Loucy (cell line): ENCODE results near the gene TLR1.

Experiments used
- H2AFZ ChIP-seq: fragments of 200-600 bp; sonication (generic); 2 replicates; pipeline ENCODE4 v1.6.0; 2016; ENCODE audit warnings: antibody characterized with exemption, mild to moderate bottlenecking, low read length, moderate library complexity
- H3F3A ChIP-seq: fragments of 200-600 bp; 2 replicates; pipeline ENCODE4 v1.6.0; 2016; ENCODE audit warnings: antibody characterized with exemption, low read depth, mild to moderate bottlenecking
- H3K27me3 ChIP-seq: fragments of 200-600 bp; sonication (generic); 2 replicates; pipeline ENCODE4 v1.6.1; 2014; ENCODE audit warnings: low read length, mild to moderate bottlenecking; ENCODE audit not compliant: insufficient read depth, poor library complexity, severe bottlenecking
- H3K36me3 ChIP-seq: fragments of 200-600 bp; sonication (generic); 2 replicates; pipeline ENCODE4 v1.6.1; 2016; ENCODE audit warnings: low read length; ENCODE audit not compliant: insufficient read depth
- H3K4me1 ChIP-seq: fragments of 200-600 bp; sonication (generic); 2 replicates; pipeline ENCODE4 v1.5.1; 2014; ENCODE audit warnings: low read length, mild to moderate bottlenecking; ENCODE audit not compliant: insufficient read depth, poor library complexity, severe bottlenecking
- H3K4me2 ChIP-seq: fragments of 200-600 bp; sonication (generic); 2 replicates; pipeline ENCODE4 v1.6.0; 2014; ENCODE audit warnings: antibody characterized with exemption, low read length, low read depth, mild to moderate bottlenecking; ENCODE audit not compliant: poor library complexity, severe bottlenecking
- H3K4me3 ChIP-seq: fragments of 200-600 bp; sonication (generic); 2 replicates; pipeline ENCODE4 v1.5.1; 2014; ENCODE audit warnings: low read length, mild to moderate bottlenecking, mixed read lengths; ENCODE audit not compliant: poor library complexity, severe bottlenecking
- H3K79me2 ChIP-seq: fragments of 200-600 bp; sonication (generic); 2 replicates; pipeline ENCODE4 v1.6.1; 2014; ENCODE audit warnings: low read length; ENCODE audit not compliant: insufficient read depth
- H3K9ac ChIP-seq: fragments of 200-600 bp; sonication (generic); 2 replicates; pipeline ENCODE4 v1.6.0; 2014; ENCODE audit warnings: mild to moderate bottlenecking, low read depth, low read length, moderate library complexity; ENCODE audit not compliant: poor library complexity, severe bottlenecking
- H3K9me2 ChIP-seq: fragments of 200-600 bp; sonication (generic); replicated peaks from 2 replicates; pipeline ENCODE4 v1.6.1; 2016; ENCODE audit warnings: low read depth, low read length, mixed read lengths
- H3K9me3 ChIP-seq: fragments of 200-600 bp; sonication (generic); 2 replicates; pipeline ENCODE4 v1.6.1; 2014; ENCODE audit warnings: mild to moderate bottlenecking, antibody characterized with exemption, low read length, low read depth; ENCODE audit not compliant: insufficient read depth
- H4K20me1 ChIP-seq: fragments of 200-600 bp; sonication (generic); 2 replicates; pipeline ENCODE4 v1.6.0; 2014; ENCODE audit warnings: antibody characterized with exemption, low read length, mild to moderate bottlenecking; ENCODE audit not compliant: insufficient read depth, poor library complexity, severe bottlenecking
- CTCF ChIP-seq: fragments of 200-600 bp; sonication (generic); conservative IDR thresholded peaks from 2 replicates; pipeline ENCODE4 v1.5.1; 2014; ENCODE audit warnings: mild to moderate bottlenecking, antibody characterized with exemption, low read length
- EZH2phosphoT487 ChIP-seq: fragments of 200-600 bp; IDR thresholded peaks from 2 replicates; pipeline ENCODE4 v1.6.1; 2018; ENCODE audit warnings: antibody characterized with exemption, mild to moderate bottlenecking, moderate library complexity, borderline replicate concordance

Gene TLR1, protein sequence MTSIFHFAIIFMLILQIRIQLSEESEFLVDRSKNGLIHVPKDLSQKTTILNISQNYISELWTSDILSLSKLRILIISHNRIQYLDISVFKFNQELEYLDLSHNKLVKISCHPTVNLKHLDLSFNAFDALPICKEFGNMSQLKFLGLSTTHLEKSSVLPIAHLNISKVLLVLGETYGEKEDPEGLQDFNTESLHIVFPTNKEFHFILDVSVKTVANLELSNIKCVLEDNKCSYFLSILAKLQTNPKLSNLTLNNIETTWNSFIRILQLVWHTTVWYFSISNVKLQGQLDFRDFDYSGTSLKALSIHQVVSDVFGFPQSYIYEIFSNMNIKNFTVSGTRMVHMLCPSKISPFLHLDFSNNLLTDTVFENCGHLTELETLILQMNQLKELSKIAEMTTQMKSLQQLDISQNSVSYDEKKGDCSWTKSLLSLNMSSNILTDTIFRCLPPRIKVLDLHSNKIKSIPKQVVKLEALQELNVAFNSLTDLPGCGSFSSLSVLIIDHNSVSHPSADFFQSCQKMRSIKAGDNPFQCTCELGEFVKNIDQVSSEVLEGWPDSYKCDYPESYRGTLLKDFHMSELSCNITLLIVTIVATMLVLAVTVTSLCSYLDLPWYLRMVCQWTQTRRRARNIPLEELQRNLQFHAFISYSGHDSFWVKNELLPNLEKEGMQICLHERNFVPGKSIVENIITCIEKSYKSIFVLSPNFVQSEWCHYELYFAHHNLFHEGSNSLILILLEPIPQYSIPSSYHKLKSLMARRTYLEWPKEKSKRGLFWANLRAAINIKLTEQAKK

DNA sequence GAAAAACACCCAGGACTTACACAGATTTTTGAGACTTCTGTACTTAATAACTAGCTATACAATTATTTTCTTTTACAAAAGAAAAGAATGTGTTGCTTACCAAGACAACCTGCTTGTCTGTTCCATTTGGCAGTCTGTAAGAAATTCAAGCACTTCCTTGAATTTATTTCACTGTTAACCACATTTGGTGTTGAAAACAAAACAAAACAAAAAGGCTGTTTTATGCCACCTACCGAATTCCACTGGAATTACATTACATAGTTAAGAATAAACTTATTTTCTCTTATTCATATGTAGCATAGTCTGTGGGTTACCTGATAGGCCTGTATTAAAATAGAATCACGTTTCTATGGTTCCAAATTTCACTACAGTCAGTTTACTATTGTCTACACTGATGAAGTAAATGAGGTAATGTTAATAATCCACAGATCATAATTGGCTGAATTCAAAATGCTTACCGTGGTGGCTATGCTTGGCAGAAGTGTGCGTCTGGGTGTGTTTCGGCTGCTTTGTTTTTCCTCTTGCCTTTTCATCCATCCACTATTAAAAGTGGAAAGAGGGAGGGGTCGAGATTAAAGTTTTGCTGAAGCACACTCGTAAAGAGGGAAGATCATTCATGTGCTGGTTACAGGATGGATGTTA is at the start of gene TLR1:
Gene TLR1 (minus strand): TSS at position 138 of the 642 bp plus-strand sequence. CDS start 5,960 bp downstream, outside the sequence.
- Histone ChIP-seq H3K4me1 (no peaks in the 10 kb centered on the region), H3K27me3 (no peaks in the 10 kb centered on the region), H3K9me2 (no peaks in the 10 kb centered on the region), H3K4me2 (peak within 1 kb of the TSS; percentile 36), H3K9ac (no peak within 1 kb of the TSS), H4K20me1 (no peaks in the 10 kb centered on the region), H3K79me2 (no peaks in the 10 kb centered on the region), H3K36me3 (no peaks in the 10 kb centered on the region), H3F3A (no peaks in the 10 kb centered on the region), H3K4me3 (no peak within 1 kb of the TSS), H3K9me3 (peaks cover 2% of the 10 kb centered on the region; the same call in 1 of the 2 replicates), H2AFZ (peak within 1 kb of the TSS; percentile 69)
- TF ChIP-seq EZH2phosphoT487 (no peak), CTCF (peak; percentile 72)

DNA sequence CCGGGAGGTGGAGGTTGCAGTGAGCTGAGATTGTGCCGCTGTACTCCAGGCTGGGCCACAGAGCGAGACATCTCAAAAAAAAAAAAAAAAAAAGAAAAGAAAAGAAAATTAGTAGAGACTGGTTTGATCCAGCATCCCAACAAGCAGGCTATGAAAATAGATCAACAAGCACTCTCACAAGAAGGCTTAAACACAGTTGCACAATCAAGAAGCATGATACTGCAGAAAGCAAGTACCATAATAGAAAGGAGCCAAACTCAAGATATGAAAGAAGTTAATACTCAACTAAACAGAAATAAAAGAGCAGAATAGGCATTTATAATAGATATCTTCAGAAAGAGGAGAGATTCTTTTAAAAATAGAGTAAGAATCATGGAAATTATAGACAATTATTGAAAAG is 41.4 kb upstream of the TLR1 start:
- no peaks in the 10 kb centered on the region for H3K9me2 ChIP-seq
- no peaks in the 10 kb centered on the region for H3K27me3 ChIP-seq
- TF ChIP-seq CTCF (no peak), EZH2phosphoT487 (no peak)
- no peaks in the 10 kb centered on the region for H3F3A ChIP-seq
- H3K4me1 ChIP-seq: no peaks in the 10 kb centered on the region
- H3K4me3 ChIP-seq: no peak overlapping the region
- no peaks in the 10 kb centered on the region for H3K9me3 ChIP-seq
- H3K79me2 ChIP-seq: no peaks in the 10 kb centered on the region
- no peaks in the 10 kb centered on the region for H3K36me3 ChIP-seq
- H4K20me1 ChIP-seq: no peaks in the 10 kb centered on the region
- no peak overlapping the region for H3K9ac ChIP-seq
- no peak overlapping the region for H2AFZ ChIP-seq
- H3K4me2 ChIP-seq: no peak overlapping the region

- Histone ChIP-seq H2AFZ (no peak overlapping the region), H3F3A (no peaks in the 10 kb centered on the region), H4K20me1 (no peaks in the 10 kb centered on the region), H3K9ac (no peak overlapping the region), H3K4me3 (no peak overlapping the region), H3K36me3 (no peaks in the 10 kb centered on the region), H3K9me3 (no peaks in the 10 kb centered on the region), H3K27me3 (no peaks in the 10 kb centered on the region), H3K4me1 (peaks cover 3% of the 10 kb centered on the region), H3K79me2 (no peaks in the 10 kb centered on the region), H3K4me2 (no peak overlapping the region), H3K9me2 (no peaks in the 10 kb centered on the region)
- TF ChIP-seq EZH2phosphoT487 (no peak), CTCF (no peak)
These were observed 38.4 kb upstream of the TLR1 start for GRCh38 chr4:38842994-38843393.
